ENCODE data around the gene RHEB.

RHEB gene

DNA sequence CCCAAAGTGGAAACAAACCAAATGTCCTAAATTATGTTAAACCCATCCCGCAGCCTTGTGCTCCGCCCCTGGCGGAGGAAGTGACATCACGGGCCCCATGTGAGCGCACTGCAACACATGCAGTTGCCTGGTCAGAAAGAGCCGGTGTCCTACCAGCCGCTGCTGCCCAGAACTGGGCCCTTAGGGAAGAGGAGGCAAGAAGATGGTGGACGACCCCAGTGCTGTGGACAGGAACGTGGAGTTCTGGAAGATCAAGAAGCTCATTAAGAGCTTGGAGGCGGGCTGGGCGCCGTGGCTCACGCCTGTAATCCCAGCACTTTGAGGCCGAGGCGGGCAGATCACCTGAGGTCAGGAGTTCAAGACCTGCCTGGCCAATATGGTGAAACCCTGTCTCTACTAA lies 18.0 kb downstream of the RHEB start:
- no peak for DNase-seq

DNA sequence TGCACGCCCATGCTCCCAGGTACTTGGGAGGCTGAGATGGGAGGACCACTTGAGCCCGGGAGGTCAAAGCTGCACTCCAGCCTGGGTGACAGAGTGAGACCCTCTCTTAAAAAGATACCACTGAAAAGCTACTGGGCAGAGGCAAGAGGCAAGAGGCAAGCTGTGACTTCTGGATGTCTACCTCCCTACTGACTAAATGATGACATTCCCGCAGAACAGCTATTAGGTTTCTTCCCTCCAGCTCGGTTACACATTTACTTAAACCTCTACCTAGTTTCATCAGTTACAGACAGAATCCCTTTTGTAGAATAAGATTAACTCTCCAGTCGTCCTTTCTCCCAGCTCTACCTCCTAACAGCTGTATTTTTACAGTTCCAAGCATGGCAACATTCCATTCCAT lies 21.2 kb downstream of the RHEB start:
- DNase-seq: no peak

DNA sequence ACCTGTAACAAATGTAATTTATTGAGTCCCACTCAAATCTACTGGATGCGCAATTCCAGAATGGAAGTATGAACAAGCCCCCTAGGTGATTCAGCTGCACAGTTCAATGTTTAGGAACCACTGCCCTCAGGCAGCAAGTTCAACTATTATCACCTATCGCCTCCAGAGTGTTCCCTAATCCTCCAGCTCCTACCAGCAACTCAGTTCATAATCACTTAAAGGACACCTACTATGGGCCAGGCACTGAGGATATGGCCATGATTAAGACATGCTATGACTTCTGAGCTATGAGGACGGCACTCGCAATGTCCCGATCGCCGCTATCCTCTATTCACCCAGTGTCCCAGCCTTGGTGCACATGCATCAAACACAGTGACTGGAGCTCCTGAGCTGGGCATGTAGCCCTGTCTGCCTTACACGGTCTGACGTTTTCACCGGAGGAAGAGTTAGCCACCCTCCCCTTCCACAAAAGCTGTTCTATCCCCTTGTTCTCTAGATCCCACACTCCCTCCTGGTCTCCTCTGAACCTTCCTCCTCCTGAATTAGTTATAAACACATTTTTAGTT lies 22.3 kb downstream of the RHEB start:
- DNase-seq: no peak

DNA sequence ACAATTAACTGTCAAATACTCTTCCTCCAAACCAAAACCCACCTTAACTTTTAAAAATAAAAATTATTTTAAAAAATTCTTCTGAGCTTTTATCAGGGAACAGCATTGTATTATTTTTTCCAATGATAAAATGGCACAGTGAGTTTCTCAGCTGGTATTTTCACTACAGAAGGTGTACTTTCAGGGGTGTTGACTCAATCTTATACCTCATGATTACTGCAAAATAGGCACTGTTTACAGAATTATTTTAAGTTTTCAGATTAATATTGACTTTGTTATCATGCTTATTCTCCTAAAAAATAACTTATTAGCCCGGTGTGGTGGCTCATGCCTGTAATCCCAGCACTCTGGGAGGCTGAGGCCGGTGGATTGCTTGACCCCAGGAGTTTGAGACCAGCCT lies 24.3 kb downstream of the RHEB start:
- no peak for DNase-seq

DNA sequence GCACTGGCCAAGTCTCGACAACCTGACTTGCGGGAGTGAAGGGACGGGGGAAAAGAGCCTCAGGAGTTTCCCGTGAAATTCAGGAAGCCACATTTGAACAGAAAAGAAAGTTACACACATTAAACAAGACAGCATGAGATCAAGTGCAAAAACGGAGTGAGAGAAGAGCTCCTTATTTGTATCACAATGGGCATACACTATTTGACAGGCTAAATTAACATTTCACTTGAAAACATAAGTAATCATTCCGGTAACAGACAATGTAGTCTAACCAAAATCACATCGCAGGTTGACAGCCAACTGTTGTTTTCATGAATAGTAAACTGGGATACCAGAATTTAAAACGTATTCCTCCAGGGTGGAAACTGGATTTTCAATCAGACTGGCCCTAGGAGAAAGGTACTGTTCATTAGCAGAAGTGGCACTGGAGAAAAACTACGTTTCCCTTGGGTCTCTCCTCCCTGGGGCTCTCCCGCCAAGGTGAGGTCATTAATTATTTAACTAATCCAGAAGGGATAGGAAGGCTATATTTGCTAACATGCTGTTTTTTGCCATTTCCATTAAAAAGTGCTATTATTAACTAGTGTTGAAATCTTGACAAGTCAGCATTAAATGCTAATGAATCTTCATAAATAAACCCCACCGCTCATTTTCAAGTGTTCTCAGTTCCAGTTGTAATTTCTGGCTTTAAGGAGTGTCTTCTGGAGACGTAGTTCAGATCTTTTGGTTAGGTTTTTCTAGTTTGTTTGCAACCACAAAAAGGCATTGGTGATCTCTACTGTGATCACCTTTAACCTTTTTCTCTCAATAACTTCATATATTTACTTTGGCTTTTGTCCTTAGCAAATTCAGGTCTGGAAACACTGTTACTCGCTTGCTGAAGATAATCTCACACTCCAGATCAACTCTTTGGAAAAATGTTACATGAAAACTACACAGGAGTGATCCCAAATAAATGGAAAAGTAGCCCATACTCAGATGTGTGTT lies 25.1 kb downstream of the RHEB start:
- DNase-seq: no peak

DNA sequence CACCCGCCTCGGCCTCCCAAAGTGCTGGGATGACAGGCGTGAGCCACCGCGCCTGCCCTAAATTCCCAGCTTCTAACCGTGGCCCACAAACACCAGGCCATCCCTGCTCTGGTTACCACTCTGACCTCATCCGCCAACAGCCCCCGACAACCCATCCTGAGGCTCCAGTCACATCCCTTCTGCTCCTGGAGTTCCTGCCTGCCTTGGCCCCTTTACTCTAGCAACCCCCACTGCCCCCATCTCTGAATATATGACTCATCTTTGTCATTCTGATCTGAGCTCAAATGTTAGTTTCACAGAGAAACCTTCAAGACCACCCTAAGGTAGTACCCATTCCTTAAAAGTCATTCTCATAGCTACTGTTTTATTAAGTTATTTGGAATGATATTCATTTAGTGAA lies 26.6 kb downstream of the RHEB start:
- DNase-seq: no peak

DNA sequence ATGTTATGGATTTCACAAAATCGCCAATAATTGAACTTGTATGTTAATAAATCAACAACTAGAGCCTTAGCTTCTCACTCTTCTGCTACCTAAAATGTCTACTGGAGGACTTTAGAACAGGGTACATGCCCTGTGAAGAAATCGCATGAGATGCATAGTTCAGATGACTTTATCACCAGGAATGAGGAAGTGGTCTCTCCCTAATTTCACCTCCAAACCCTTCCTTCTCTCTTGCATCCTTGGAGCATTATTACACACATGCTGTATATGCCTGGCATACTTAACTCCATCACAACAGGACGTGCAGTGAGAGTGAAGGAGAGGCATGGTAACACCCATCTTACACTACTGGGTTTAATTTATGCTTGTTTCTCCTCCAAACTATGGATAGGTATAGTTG lies 27.8 kb downstream of the RHEB start:
- no peak for DNase-seq

DNA sequence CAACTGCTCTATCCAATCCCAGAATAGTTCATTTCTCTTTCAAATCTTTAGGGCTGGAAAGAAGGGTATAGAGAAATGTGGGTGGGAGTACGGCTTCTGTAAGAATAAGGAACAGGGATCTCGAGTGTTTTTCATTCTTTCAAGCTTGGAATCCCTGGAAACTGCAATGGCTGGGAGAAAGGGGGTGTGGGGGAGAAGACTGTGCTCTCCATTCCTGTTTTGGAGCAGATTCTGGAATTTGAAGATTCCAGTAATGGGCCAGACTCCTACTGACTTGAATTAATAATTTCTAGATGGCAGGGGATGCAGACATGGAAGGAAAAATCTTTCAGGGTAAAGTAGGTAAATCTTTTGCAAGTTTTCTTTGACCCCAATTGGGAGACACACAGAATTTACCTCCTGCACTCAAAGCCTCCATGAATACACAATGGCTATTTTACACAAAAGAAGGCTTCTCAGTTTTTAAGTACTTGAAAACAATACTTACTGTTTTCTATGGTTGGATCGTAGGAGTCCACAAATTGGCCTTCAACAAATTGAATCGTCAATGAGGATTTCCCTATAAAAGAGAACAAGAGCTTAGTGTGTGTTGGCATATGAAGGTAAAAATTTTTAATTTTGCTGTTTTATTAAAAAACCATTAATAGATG lies 29.1 kb downstream of the RHEB start:
- DNase-seq: no peak

DNA sequence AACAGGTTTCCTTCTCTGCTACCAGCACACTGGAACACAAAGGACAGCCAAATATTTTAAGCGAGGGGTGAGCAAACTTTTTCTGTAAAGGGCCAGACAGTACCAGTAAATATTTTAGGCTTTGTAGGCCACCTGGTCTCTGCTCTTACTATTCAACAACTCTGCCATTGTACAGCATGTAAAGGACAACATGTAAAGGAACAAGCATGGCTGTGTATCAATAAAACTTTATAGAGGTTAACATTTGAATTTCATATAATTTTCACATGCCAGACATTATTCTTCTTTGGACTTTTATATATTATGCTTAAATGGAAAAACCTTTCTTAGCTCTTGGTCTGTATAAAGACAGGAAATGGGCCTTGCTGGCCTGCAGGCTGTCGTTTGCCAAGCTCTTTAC lies 30.2 kb downstream of the RHEB start:
- DNase-seq: no peak

DNA sequence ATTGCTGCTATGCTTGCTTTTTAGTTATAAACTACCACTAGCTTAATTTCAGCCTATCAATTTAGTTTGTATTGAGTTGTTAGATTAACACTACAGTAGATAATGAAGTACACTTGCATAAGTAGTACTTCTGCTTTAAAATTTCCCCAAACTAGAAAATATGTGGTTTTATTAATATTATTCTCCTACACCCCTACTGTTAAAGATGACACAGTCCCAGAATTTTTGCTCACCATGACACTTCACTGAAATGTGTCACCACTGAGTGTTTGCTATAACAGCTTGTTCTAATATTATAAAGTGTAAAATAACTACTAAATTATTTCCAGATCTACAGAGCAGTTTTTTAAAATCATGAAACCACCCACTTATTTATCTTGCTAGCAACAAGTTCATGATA lies 31.6 kb downstream of the RHEB start:
- no peak for DNase-seq

DNA sequence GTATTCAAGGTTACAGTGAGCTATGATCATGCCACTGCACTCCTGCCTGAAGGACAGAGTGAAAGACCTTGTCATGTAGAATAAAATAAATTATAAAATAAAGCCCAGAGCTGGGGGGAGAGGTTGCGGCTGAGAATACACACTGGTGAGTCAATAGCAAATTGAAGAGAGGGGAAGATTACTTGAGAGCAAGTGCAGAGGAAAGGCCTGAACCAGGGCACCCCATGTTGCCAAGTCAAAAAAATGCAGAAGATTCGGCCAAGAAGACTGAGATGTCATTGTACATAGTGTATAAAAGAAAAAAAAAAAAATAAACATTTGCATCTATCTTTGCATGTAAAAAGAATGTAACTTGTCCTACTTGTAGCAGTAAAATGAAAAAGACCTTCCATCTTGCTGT lies 32.5 kb downstream of the RHEB start:
- no peak for DNase-seq

DNA sequence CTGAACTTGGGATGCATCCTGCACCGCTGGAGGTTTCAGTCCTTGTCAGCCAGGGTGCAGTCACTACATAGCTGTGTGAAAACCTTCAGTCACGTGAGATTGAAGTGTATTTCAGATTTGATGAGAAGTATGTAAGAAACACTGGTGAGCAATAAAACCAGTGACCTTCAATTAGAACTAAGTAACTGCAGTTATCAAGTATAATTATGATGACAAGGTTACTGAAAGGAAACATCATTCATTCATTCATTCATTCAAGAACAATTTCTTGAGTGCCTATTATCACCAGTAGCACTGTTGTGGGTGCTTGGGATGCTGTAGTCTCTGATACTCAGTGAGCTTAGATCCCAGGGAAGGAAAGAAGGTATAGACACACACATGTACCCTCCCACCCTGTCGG lies 33.6 kb downstream of the RHEB start:
- DNase-seq: no peak

DNA sequence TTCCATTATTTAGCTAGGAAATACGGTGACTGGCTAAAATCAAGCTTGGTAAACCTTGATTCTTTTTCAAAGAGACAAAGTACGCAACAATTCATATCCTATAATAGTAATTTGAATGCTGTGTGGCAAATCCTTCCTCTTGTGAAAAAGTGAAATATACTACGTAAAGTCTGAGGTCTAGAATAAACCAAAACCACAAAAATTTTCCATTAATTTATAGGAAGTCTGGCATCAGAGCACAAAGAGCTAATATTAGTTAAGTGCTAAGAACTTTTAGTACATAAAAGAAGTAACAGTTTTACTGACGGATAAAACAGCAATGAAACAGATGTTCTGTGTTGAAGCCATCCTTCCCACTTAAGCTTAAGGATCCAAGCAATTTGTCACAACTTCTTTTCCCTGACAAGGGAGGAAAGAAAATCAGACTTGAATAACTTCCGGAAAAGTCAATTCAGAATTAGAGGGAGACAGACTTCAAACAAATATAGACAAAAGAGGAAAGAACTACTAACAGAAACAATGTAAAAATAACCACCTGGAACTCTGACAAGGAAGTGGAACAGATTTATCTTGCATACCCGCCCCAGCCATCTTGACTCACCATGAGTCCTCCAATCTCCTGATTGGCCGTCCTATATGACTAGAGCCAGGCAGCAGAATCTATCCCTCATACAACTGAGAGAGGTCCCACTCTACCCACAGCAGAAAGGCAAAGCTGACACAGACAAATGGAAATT lies 34.6 kb downstream of the RHEB start:
- DNase-seq: no peak

DNA sequence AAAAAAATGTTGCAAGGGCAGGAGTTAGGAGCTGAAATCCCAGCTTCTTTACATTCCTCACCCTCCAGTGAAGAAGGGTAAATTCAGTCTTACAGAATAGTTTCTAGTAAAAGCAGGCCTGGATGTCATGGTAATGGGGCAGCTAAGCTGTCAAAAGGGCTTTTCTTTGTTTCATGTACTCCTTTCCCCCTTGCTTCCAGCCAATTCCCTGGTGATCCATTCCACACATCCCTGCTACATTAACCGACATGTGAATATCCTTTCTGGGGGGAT lies 36.0 kb downstream of the RHEB start:
- no peak for DNase-seq

DNA sequence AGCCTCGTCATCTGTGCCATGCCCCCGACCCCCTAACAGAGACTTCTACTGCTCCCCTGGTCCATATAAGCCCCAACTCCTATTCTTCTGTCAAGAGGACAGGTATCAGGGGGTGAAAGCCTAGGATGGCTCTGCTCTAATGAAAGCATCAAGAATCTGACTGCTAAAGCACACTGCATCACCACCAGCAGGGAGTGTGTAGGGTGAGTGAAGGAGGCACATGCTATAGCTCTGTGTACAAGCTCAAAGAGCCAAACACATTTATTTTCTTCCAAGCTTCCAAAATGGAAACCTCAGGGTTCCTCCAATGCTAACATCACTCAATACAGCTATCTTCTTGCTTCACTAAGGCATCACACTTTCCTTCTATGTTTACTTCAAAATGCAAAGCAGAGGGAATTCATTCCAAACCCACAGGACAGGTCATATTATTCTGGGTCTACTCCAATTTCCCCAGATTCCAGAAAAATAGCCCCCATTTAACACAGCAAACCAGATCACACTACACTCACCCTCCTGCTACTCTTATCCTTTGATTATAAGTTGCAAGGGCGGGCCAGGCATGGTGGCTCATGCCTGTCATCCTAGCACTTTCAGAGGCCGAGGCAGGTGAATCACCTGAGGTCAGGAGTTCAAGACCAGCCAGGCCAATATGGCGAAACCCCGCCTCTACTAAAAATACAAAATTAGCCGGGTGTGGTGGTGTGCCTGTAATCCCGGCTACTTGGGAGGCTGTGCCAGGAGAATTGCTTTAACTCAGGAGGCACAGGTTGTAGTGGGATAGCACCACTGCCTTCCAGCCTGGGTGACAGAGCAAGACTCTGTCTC lies 36.6 kb downstream of the RHEB start:
- DNase-seq: no peak

DNA sequence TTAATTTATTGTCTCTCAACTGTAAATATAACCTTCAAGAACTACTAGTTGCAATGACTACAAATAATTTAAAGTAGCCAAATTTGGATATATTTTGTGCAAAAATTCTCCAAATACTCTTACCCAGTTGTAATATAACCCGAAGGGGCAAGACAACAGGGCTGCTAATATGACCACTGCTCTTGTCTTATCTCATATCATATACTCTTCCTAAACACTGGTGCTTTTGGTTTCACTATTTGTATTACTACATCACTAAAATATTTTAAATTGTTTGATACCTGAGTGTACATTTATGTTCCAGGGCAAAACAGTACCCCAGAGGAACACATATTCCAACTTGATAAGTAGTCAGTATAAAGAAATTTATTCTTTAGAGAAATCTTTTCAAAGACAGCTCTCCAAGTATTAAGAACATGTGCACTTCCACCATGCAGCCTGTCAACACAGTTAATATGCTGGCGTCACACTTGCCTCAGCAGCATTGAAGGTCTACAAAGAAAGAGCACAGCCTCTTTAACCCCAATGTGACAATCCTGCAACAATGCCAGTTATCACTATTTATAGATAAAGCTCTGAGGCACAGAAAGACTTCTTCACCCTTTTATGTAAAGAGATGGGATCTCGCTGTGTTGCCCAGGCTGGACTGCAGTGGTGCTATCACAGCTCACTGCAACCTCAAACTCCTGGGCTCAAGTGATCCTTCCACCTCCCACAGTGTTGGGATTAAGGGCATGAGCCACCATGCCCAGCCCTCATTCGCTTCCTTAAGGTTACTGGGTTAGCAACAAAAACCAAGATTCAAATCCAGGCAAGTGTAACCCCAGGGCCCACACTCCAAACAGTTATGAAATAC lies 37.8 kb downstream of the RHEB start:
- DNase-seq: no peak

DNA sequence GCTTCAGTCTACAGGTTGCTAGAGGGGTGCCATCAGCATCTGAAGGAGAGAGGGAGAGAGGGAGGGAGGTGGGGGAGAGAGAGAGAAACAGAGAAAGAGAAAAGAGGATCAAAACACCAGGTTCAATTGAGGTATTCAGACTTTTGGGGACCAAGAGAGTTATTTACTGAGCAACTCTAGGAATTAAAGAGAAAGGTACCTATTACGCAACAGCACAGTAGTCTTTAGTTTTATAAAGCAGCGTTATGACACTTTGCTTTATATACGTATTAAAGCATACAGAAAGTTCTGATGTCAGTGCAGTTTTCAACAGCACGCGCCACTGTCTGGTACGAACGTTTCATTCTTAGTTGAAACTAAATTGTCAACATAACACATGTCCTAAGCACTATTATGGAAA lies 41.8 kb downstream of the RHEB start:
- no peak for DNase-seq

DNA sequence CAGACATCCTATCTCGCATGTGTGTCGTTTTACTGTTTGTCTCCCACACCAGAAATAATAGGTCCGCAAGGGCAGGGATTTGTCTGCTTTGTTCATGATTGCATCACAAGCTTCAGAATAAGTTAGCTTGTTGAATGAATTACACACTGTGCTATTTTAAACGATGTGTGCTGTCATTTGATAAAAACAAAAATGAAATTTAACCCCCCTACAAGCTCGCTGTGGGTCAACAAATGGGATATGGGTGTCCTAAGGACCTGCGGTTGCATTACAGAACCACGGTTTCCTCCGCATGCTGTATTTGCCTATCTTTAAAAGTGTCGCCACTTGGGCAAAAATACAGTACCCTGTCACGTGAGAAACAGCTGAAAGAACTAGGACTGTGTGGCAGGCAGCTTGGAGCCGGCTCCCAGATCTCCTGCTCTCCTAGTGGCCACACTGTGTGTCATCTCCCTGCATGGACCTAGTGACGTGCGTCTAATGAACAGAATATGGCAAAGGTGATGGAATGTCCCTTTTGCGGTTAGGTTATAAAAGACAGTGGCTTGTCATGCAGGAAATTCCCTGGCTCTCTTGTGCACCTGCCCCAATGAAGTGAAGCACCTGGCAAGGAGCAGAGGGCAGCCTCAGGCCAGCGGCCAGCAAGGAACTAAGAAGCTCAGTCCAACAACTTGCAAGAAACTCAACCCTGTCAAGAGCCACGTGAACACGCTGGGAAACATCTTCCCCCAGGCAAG lies 46.9 kb downstream of the RHEB start:
- no peak for DNase-seq

DNA sequence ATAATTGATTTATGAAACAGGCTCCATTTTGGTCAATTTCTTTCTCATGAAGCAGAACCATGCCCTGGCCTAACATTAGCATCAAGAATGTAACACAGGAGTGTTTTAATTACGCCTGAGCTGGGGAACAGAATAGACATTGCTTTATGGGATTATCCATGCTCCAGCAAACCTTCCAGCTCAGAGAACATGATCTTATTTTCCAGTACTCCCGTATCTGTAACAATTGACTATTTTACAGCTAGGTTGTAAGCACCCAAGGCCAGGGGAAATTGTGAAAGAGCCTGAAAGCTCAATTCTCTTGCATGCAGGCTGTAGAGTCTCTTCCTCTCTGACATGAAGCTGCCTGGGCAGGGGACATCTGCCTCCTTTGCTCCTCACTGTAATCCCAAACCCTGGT lies 49.0 kb downstream of the RHEB start:
- peak; percentile 67 for DNase-seq

DNA sequence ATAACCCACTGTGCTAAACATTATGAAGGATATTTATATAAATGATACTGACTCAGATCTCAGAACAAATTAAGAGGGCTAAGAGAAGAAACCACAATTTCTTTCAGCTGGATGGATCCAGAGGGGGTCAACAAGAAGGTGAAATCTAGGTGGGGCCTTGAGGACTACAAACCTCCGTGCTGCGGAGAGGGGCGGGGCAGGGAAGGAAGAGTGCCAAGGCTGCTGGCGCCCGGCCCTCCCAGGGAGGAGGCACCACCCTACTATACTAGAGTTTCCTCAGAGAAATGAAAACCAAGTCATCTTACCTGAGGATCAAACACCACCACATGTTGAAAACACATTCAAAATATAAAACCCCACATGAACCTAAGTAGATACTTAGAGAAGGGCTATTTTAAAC lies 50.4 kb downstream of the RHEB start:
- no peak for DNase-seq

All from NCI-H2171 treated with DMSO at 0.1 percent for 48 hours (cell line).